Endothelial cell of umbilical vein (primary cell): ENCODE data around the gene ELANE. TPM values are rescaled to one million over a fixed set of nuclear protein-coding genes. Genes with fewer than 3 reads are reported as not detected.

Source experiments
- BruUV-seq: library from RNA; stranded (reverse); fragments of 400-500 nt; replicated peaks from 2 replicates; lab custom pipeline; 2021; lab: Mats Ljungman, UMichigan
- CTCF ChIA-PET: fragments of 300-600, 350-600 bp; sonication (Branson Sonifier 250); formaldehyde crosslinking; loops from one replicate; lab custom pipeline; 2021; ENCODE audit warnings: antibody characterized with exemption, inconsistent platforms; lab: Charles Lee
- POLR2A ChIA-PET: fragments of 300-600, 350-600 bp; sonication (Branson Sonifier 250); formaldehyde crosslinking; loops from one replicate; lab custom pipeline; 2021; ENCODE audit warnings: antibody characterized with exemption, inconsistent platforms; lab: Charles Lee
- DNase-seq: peaks from one replicate; pipeline ENCODE4 v3.0.0-alpha.2; 2011; ENCODE audit warnings: low read depth, low spot score
- FAIRE-seq: peaks from 2 replicates; lab custom pipeline; 2011; peaks lifted over from hg19 to GRCh38; lab: Jason Lieb, UNC
- H2AFZ ChIP-seq: 2 replicates; pipeline ENCODE4 v1.6.0; 2012; ENCODE audit warnings: low read depth, low read length, control low read depth, inconsistent platforms
- H3K27ac ChIP-seq: 2 replicates; pipeline ENCODE4 v1.5.1; 2011; ENCODE audit warnings: low read depth, mild to moderate bottlenecking, control low read depth, low read length, moderate library complexity; ENCODE audit not compliant: insufficient read depth
- H3K27me3 ChIP-seq, 2 experiments: 2 replicates each; pipeline versions ENCODE4 v1.6.0 to v1.6.1; 2011; ENCODE audit warnings: low read length in 2 of 2, mixed read lengths in 1 of 2; ENCODE audit not compliant: control insufficient read depth in 2 of 2, insufficient read depth in 2 of 2
- H3K36me3 ChIP-seq, 2 experiments: 2 replicates in 1 of 2; 3 replicates in 1 of 2; pipeline ENCODE4 v1.5.1; 2011; ENCODE audit warnings: low read length in 2 of 2, mild to moderate bottlenecking in 1 of 2, moderate library complexity in 1 of 2; ENCODE audit not compliant: control insufficient read depth in 2 of 2, insufficient read depth in 2 of 2; ENCODE audit errors: extremely low read depth in 1 of 2
- H3K4me1 ChIP-seq: 3 replicates; pipeline ENCODE4 v1.5.1; 2011; ENCODE audit warnings: mild to moderate bottlenecking, low read length; ENCODE audit not compliant: control insufficient read depth, insufficient read depth; ENCODE audit errors: extremely low read depth
- H3K4me2 ChIP-seq: 2 replicates; pipeline ENCODE4 v1.6.1; 2011; ENCODE audit warnings: low read length, control low read depth, mixed read lengths; ENCODE audit not compliant: insufficient read depth
- H3K4me3 ChIP-seq, 3 experiments: fragments of 200-600 bp in 1 of 3; sonication (generic), shearing (Covaris generic) in 1 of 3; replicated peaks in 1 of 3; 2 replicates each; pipeline ENCODE4 v1.5.1; 2011 to 2016; ENCODE audit warnings: control low read depth in 3 of 3, low read length in 3 of 3, mild to moderate bottlenecking in 2 of 3, inconsistent platforms in 1 of 3, low read depth in 1 of 3, moderate library complexity in 1 of 3; ENCODE audit not compliant: insufficient read depth in 1 of 3
- H3K79me2 ChIP-seq: 2 replicates; pipeline ENCODE4 v1.6.0; 2012; ENCODE audit warnings: low read length, inconsistent platforms; ENCODE audit not compliant: control insufficient read depth, insufficient read depth
- H3K9ac ChIP-seq: replicated peaks from 2 replicates; pipeline ENCODE3; 2011; ENCODE audit warnings: low read length, control low read depth; ENCODE audit not compliant: insufficient read depth; ENCODE audit errors: extremely low read depth
- H3K9me1 ChIP-seq: replicated peaks from 3 replicates; pipeline ENCODE4 v1.6.0; 2011; ENCODE audit warnings: mild to moderate bottlenecking, low read length; ENCODE audit not compliant: control insufficient read depth, insufficient read depth; ENCODE audit errors: extremely low read depth
- H3K9me3 ChIP-seq: replicated peaks from 2 replicates; pipeline ENCODE4 v1.5.1; 2012; ENCODE audit warnings: low read length, inconsistent platforms; ENCODE audit not compliant: control insufficient read depth, insufficient read depth
- H4K20me1 ChIP-seq: replicated peaks from 2 replicates; pipeline ENCODE3; 2011; ENCODE audit warnings: mild to moderate bottlenecking, low read length; ENCODE audit not compliant: control insufficient read depth, insufficient read depth; ENCODE audit errors: extremely low read depth
- CTCF ChIP-seq, 2 donors: IDR thresholded peaks; 1 replicate in 1 of 2; 2 replicates in 1 of 2; pipeline ENCODE4 v1.5.1; 2011; ENCODE audit warnings: low read length in 2 of 2, mild to moderate bottlenecking in 2 of 2, moderate library complexity in 2 of 2, control low read depth in 1 of 2, inconsistent platforms in 1 of 2, low read depth in 1 of 2; ENCODE audit not compliant: insufficient read depth in 1 of 2; ENCODE audit errors: extremely low read depth in 1 of 2
- EZH2 ChIP-seq: IDR thresholded peaks from 2 replicates; pipeline ENCODE4 v1.6.1; 2012; ENCODE audit warnings: borderline replicate concordance, low read depth, mild to moderate bottlenecking, moderate library complexity, low read length, inconsistent platforms; ENCODE audit not compliant: severe bottlenecking
- FOS ChIP-seq: IDR thresholded peaks from 2 replicates; pipeline ENCODE4 v1.6.1; 2011; ENCODE audit warnings: mild to moderate bottlenecking, low read length, moderate library complexity, borderline replicate concordance; ENCODE audit not compliant: insufficient read depth
- GATA2 ChIP-seq: IDR thresholded peaks from 2 replicates; pipeline ENCODE4 v1.7.0; 2011; ENCODE audit warnings: low read depth, mild to moderate bottlenecking, moderate library complexity, mixed read lengths, low read length; ENCODE audit not compliant: insufficient read length, insufficient read depth
- JUN ChIP-seq: IDR thresholded peaks from 2 replicates; pipeline ENCODE4 v1.6.1; 2011; ENCODE audit warnings: borderline replicate concordance, low read depth; ENCODE audit not compliant: insufficient read length, insufficient read depth
- MAX ChIP-seq: IDR thresholded peaks from 2 replicates; pipeline ENCODE4 v1.6.1; 2011; ENCODE audit not compliant: insufficient read depth, insufficient read length
- MYC ChIP-seq: IDR thresholded peaks from one replicate; pipeline ENCODE4 v1.6.1; 2011; ENCODE audit warnings: mild to moderate bottlenecking, low read depth, low read length
- POLR2A ChIP-seq: IDR thresholded peaks from 2 replicates; pipeline ENCODE4 v1.6.1; 2012; ENCODE audit warnings: low read depth, mild to moderate bottlenecking, control low read depth, low read length
- POLR2AphosphoS5 ChIP-seq: IDR thresholded peaks from 2 replicates; pipeline ENCODE4 v1.6.1; 2012; ENCODE audit warnings: low read depth, mild to moderate bottlenecking, control low read depth, low read length, moderate library complexity; ENCODE audit not compliant: insufficient read depth
- dilution Hi-C: fragments of 300-500 bp; cut with MboI; formaldehyde crosslinking; loops from one replicate; pipeline ENCODE4 v1.15.0; 2019; ENCODE audit warnings: low sequenced_read_pairs; ENCODE audit not compliant: extremely low pct_ligation_motif_present
- intact Hi-C: fragments of 100-400 bp; cut with micrococcal nuclease; formaldehyde crosslinking; loops from one replicate; pipeline ENCODE4 v1.10.0; 2022
- polyA plus RNA-seq, 4 experiments: library from polyadenylated mRNA; depleted of rRNA in 3 of 4; stranded (reverse) in 3 of 4; unstranded in 1 of 4; fragments of >200 nt; gene quantifications; 2 replicates each; pipeline versions ENCODE4 v1.2.1 to v1.2.3, GENCODE V29; 2011 to 2012; ENCODE audit warnings: missing spikeins in 1 of 4
- total RNA-seq: library from RNA; stranded (reverse); gene quantifications from 2 replicates; pipeline ENCODE4 v1.2.3, GENCODE V29; 2021

Gene ELANE
- total and polyA plus RNA-seq, 2 donors (not counting 3 experiments of a cell fraction or from before 2014, with no cell fraction given): not detected

- no TSS peak for BruUV-seq
- no peak within 1 kb of the TSS for H3K27ac ChIP-seq
- H3K4me3 ChIP-seq: peak within 1 kb of the TSS in 1 of 3 experiments; percentile 21
- intact Hi-C loops: no loop called here
- no peak for TF ChIP-seq CTCF (IDR thresholded peaks at IDR 0.05; ENCODE audit: extremely low read depth in 1 of 2, insufficient read depth in 1 of 2, low read depth in 1 of 2, low read length in 2 of 2)
- peak; percentile 78 for TF ChIP-seq EZH2
- H2AFZ ChIP-seq: no peak within 1 kb of the TSS
- H3K9me1 ChIP-seq: no peaks in the 10 kb centered on the region
- ChIA-PET CTCF (no interaction called here), POLR2A (no interaction called here)
- no peaks in the 10 kb centered on the region for H3K4me1 ChIP-seq
- FAIRE-seq (no peak), DNase-seq (no peak)
- H3K9ac ChIP-seq: no peak within 1 kb of the TSS
- H3K9me3 ChIP-seq: no peaks in the 10 kb centered on the region
- H3K27me3 ChIP-seq: no peaks in the 10 kb centered on the region
- no peaks in the 10 kb centered on the region for H3K36me3 ChIP-seq
- dilution Hi-C loops: no loop called here
- H3K4me2 ChIP-seq: no peak within 1 kb of the TSS
- H3K79me2 ChIP-seq: no peaks in the 10 kb centered on the region
- no peaks in the 10 kb centered on the region for H4K20me1 ChIP-seq
Measured at GRCh38 chr19:821825-822503, 30.1 kb upstream of the ELANE start, which contains the start of gene PLPPR3. PLPPR3 (minus strand) TSS chr19:821955; CDS start chr19:821559, 396 bp downstream.

GRCh38 chr19:823565-824121 lies 28.5 kb upstream of the ELANE start:
- no peak for FAIRE-seq
- Histone ChIP-seq H3K9ac (no peak overlapping the region), H4K20me1 (no peaks in the 10 kb centered on the region), H3K4me2 (no peak overlapping the region), H3K36me3 (no peaks in the 10 kb centered on the region), H3K27me3 (no peaks in the 10 kb centered on the region), H3K9me1 (no peaks in the 10 kb centered on the region), H3K4me1 (no peaks in the 10 kb centered on the region), H2AFZ (no peak overlapping the region), H3K27ac (no peak overlapping the region), H3K9me3 (no peaks in the 10 kb centered on the region), H3K79me2 (no peaks in the 10 kb centered on the region), H3K4me3 (no peak overlapping the region)
- no TSS peak for BruUV-seq
- intact Hi-C loops: no loop called here
- TF ChIP-seq POLR2AphosphoS5 (no peak), FOS (no peak), CTCF (IDR thresholded peaks at IDR 0.05; ENCODE audit: extremely low read depth in 1 of 2, insufficient read depth in 1 of 2, low read depth in 1 of 2, low read length in 2 of 2) (no peak), POLR2A (no peak), GATA2 (no peak), MYC (no peak), MAX (no peak), EZH2 (no peak), JUN (no peak)
- POLR2A ChIA-PET: no interaction called here
- DNase-seq: no peak
- dilution Hi-C loops: no loop called here
- CTCF ChIA-PET: no interaction called here
